ENCODE results near the gene RNF180. TPM values are rescaled to one million over a fixed set of nuclear protein-coding genes. Genes with fewer than 3 reads are reported as not detected.

RNF180 gene, protein sequence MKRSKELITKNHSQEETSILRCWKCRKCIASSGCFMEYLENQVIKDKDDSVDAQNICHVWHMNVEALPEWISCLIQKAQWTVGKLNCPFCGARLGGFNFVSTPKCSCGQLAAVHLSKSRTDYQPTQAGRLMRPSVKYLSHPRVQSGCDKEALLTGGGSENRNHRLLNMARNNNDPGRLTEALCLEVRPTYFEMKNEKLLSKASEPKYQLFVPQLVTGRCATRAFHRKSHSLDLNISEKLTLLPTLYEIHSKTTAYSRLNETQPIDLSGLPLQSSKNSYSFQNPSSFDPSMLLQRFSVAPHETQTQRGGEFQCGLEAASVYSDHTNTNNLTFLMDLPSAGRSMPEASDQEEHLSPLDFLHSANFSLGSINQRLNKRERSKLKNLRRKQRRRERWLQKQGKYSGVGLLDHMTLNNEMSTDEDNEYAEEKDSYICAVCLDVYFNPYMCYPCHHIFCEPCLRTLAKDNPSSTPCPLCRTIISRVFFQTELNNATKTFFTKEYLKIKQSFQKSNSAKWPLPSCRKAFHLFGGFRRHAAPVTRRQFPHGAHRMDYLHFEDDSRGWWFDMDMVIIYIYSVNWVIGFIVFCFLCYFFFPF
- polyA plus RNA-seq (2013, experiment 1 of 2) = 1.5 TPM
- 1.8 TPM for polyA plus RNA-seq (2013, experiment 2 of 2)

DNA sequence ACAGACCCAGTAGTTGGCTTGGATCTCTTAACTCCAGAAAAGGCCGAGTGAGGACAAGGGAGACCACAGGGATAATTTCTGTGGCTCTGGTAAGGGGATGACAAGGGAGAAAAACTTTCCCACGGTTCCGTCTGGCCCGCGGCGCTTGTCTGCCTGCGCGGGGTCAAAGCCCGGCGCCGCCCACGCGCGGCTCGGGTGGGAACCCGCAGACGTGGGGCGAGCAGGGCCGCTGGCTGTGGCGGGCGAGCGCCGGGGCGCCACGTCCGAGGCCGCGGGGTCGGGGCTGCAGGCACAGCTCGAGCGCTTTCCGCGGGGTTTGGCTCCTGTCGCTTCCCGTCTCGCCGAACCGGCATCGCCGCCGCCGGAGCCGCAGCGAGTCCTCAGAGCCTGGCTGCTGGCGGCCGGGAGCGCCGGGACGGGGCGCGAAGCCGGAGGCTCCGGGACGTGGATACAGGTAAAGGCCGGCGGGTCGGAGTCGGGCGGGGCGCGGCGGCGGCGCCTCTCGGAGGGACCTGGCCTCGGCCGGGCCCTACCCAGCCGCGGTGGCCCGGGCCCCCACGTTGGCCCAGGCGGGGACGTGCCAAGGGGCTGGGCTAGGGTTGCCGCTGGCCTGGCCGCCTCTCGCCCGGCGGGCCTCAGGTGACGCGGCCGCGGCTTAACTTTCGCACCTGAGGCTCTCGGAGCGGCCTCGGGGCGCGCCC, at the start of gene RNF180:
Gene RNF180, plus strand, starts transcription at position 344 of the 701 bp plus-strand sequence. CDS start 34,965 bp downstream, outside the sequence.
- peak within 1 kb of the TSS; percentile 29 for H3K4me3 ChIP-seq (ENCODE audit: low read length)
- H4K8ac ChIP-seq (ENCODE audit: low read depth, low read length) = peak within 1 kb of the TSS; percentile 82
- H3K79me1 ChIP-seq (ENCODE audit: low read length) = no peaks in the 10 kb centered on the region
- peak within 1 kb of the TSS; percentile 72 for H3K4me2 ChIP-seq (ENCODE audit: low read length)
- WGBS (ENCODE audit: extremely low coverage, insufficient coverage, low lambda C conversion rate) = no CpG with 5 or more reads among the region's 88 CpGs
- H4K5ac ChIP-seq (ENCODE audit: low read length) = no peak within 1 kb of the TSS
- peak within 1 kb of the TSS; percentile 85 for H3K18ac ChIP-seq (ENCODE audit: low read length)
- H3K9ac ChIP-seq (ENCODE audit: low read length) = peak within 1 kb of the TSS; percentile 79
- H2BK15ac ChIP-seq (replicated peaks; ENCODE audit: low read depth) = no peak within 1 kb of the TSS
- H2BK5ac ChIP-seq (ENCODE audit: low read length) = no peak within 1 kb of the TSS
- no peaks in the 10 kb centered on the region for H3K36me3 ChIP-seq (ENCODE audit: control insufficient read depth, insufficient read depth, low read length)
- peak; percentile 72 for DNase-seq
- H3K4me1 ChIP-seq (ENCODE audit: control insufficient read depth, low read depth, low read length) = no peaks in the 10 kb centered on the region
- H2AK5ac ChIP-seq (ENCODE audit: low read length) = no peak within 1 kb of the TSS
- no peaks in the 10 kb centered on the region for H3K79me2 ChIP-seq (ENCODE audit: control insufficient read depth, insufficient read depth, low read length)
- peak within 1 kb of the TSS; percentile 86 for H3K56ac ChIP-seq (ENCODE audit: low read length)
- no peak within 1 kb of the TSS for H2BK120ac ChIP-seq (ENCODE audit: low read depth, low read length)
- H3K27ac ChIP-seq (ENCODE audit: low read depth, low read length) = no peak within 1 kb of the TSS
- peak within 1 kb of the TSS; percentile 67 for H3K23ac ChIP-seq (ENCODE audit: low read length)
- H3K27me3 ChIP-seq (ENCODE audit: insufficient read depth, low read length, poor library complexity) = no peaks in the 10 kb centered on the region
- peak within 1 kb of the TSS; percentile 48 for H3K4ac ChIP-seq (ENCODE audit: low read depth, low read length)

DNA sequence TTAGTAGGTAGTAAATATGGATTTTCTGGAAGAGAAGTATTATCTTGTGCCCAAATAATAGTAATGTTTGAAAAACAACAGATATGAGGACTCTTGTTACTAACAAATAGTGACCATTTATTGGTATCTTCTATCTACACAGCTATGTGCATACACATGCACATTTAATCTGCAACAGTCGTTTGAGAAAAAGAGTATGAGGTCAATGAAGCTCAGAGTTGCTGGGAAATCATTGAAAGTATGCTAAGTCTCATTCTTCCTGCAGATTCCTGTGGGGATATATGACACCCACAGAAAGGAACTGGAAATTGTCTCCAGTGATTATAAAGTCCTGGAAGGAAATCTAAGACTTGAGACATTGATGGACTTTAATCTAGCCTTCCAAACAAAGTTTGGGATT, 40.1 kb upstream of the RNF180 start:
- no peak overlapping the region for H2BK5ac ChIP-seq (ENCODE audit: low read length)
- no peak overlapping the region for H3K9ac ChIP-seq (ENCODE audit: low read length)
- no peak overlapping the region for H3K18ac ChIP-seq (ENCODE audit: low read length)
- H2BK120ac ChIP-seq (ENCODE audit: low read depth, low read length) = no peak overlapping the region
- H4K5ac ChIP-seq (ENCODE audit: low read length) = no peak overlapping the region
- H3K79me2 ChIP-seq (ENCODE audit: control insufficient read depth, insufficient read depth, low read length) = no peaks in the 10 kb centered on the region
- H2BK15ac ChIP-seq (replicated peaks; ENCODE audit: low read depth) = no peak overlapping the region
- no peak overlapping the region for H3K4ac ChIP-seq (ENCODE audit: low read depth, low read length)
- H3K23ac ChIP-seq (ENCODE audit: low read length) = no peak overlapping the region
- H3K4me1 ChIP-seq (ENCODE audit: control insufficient read depth, low read depth, low read length) = no peaks in the 10 kb centered on the region
- no peaks in the 10 kb centered on the region for H3K36me3 ChIP-seq (ENCODE audit: control insufficient read depth, insufficient read depth, low read length)
- H2AK5ac ChIP-seq (ENCODE audit: low read length) = no peak overlapping the region
- H3K27me3 ChIP-seq (ENCODE audit: insufficient read depth, low read length, poor library complexity) = no peaks in the 10 kb centered on the region
- no peak overlapping the region for H3K56ac ChIP-seq (ENCODE audit: low read length)
- no peak overlapping the region for H3K27ac ChIP-seq (ENCODE audit: low read depth, low read length)
- H3K79me1 ChIP-seq (ENCODE audit: low read length) = no peaks in the 10 kb centered on the region
- H3K4me2 ChIP-seq (ENCODE audit: low read length) = no peak overlapping the region
- WGBS (ENCODE audit: extremely low coverage, insufficient coverage, low lambda C conversion rate) = no CpG with 5 or more reads among the region's 1 CpG
- no peak overlapping the region for H4K8ac ChIP-seq (ENCODE audit: low read depth, low read length)
- no peak for DNase-seq
- no peak overlapping the region for H3K4me3 ChIP-seq (ENCODE audit: low read length)

DNA sequence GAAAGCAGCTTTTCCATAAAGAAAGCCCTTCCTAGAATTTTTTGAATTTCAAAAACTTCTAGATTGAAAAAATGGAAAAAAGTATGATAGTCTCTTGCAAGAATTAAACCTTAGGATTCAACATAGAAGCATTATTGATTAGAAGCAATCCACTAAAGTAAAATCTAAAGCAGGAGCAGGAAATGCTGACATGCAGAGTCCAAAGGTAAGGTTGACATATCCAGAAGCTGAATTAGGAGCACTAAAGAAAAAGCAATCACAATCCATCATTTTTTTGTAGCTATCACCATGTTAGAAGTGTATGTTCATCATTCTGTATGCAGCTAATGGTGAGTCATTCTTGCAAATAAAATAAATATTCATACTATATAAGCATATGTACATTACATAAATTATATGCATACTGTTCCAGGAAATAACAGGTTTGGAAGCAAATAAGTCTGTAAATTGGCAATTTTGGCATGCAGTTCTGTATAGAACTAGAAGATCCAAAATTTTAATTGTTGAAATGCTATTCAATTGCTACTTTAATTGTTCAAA, 39.4 kb upstream of the RNF180 start:
- H3K27ac ChIP-seq (ENCODE audit: low read depth, low read length) = no peak overlapping the region

DNA sequence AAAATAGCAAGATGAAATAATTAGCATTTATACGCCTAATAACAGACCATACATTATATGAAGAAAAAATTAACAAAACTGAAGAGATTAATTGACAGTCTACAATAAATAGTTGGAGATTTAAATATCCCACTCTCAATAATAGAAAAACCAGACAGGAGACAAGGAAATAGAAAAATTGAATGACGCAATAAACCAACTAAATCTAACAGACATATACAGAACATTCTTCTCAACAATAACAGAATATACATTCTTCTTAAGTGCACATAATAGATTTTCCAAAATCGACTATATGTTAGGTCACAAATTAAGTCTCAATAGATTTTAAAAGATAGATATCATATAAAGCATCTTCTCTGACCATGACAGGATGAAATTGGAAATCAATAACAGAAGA, 25.6 kb upstream of the RNF180 start:
- H3K9ac ChIP-seq (ENCODE audit: low read length) = no peak overlapping the region
- H4K5ac ChIP-seq (ENCODE audit: low read length) = no peak overlapping the region
- H3K23ac ChIP-seq (ENCODE audit: low read length) = no peak overlapping the region
- WGBS (ENCODE audit: extremely low coverage, insufficient coverage, low lambda C conversion rate) = no CpG with 5 or more reads among the region's 3 CpGs
- DNase-seq = no peak
- H3K56ac ChIP-seq (ENCODE audit: low read length) = no peak overlapping the region
- no peak overlapping the region for H2BK15ac ChIP-seq (replicated peaks; ENCODE audit: low read depth)
- no peak overlapping the region for H3K4ac ChIP-seq (ENCODE audit: low read depth, low read length)
- no peaks in the 10 kb centered on the region for H3K36me3 ChIP-seq (ENCODE audit: control insufficient read depth, insufficient read depth, low read length)
- H2AK5ac ChIP-seq (ENCODE audit: low read length) = no peak overlapping the region
- H3K18ac ChIP-seq (ENCODE audit: low read length) = no peak overlapping the region
- H4K8ac ChIP-seq (ENCODE audit: low read depth, low read length) = no peak overlapping the region
- no peaks in the 10 kb centered on the region for H3K79me2 ChIP-seq (ENCODE audit: control insufficient read depth, insufficient read depth, low read length)
- no peak overlapping the region for H3K27ac ChIP-seq (ENCODE audit: low read depth, low read length)
- no peaks in the 10 kb centered on the region for H3K79me1 ChIP-seq (ENCODE audit: low read length)
- no peaks in the 10 kb centered on the region for H3K27me3 ChIP-seq (ENCODE audit: insufficient read depth, low read length, poor library complexity)
- H3K4me3 ChIP-seq (ENCODE audit: low read length) = no peak overlapping the region
- H3K4me2 ChIP-seq (ENCODE audit: low read length) = no peak overlapping the region
- no peak overlapping the region for H2BK5ac ChIP-seq (ENCODE audit: low read length)
- H3K4me1 ChIP-seq (ENCODE audit: control insufficient read depth, low read depth, low read length) = no peaks in the 10 kb centered on the region
- no peak overlapping the region for H2BK120ac ChIP-seq (ENCODE audit: low read depth, low read length)

More for the DNA sequence above, 39.4 kb upstream of the RNF180 start:
- DNase-seq = no peak
- Histone ChIP-seq H3K23ac (ENCODE audit: low read length) (no peak overlapping the region), H3K36me3 (ENCODE audit: control insufficient read depth, insufficient read depth, low read length) (no peaks in the 10 kb centered on the region), H3K4me2 (ENCODE audit: low read length) (no peak overlapping the region), H3K56ac (ENCODE audit: low read length) (no peak overlapping the region), H3K4me1 (ENCODE audit: control insufficient read depth, low read depth, low read length) (no peaks in the 10 kb centered on the region), H3K79me1 (ENCODE audit: low read length) (no peaks in the 10 kb centered on the region), H3K4ac (ENCODE audit: low read depth, low read length) (no peak overlapping the region), H2BK5ac (ENCODE audit: low read length) (no peak overlapping the region), H2BK120ac (ENCODE audit: low read depth, low read length) (no peak overlapping the region), H3K27me3 (ENCODE audit: insufficient read depth, low read length, poor library complexity) (no peaks in the 10 kb centered on the region), H3K79me2 (ENCODE audit: control insufficient read depth, insufficient read depth, low read length) (no peaks in the 10 kb centered on the region), H4K5ac (ENCODE audit: low read length) (no peak overlapping the region), H3K9ac (ENCODE audit: low read length) (no peak overlapping the region), H3K18ac (ENCODE audit: low read length) (no peak overlapping the region), H4K8ac (ENCODE audit: low read depth, low read length) (no peak overlapping the region), H2AK5ac (ENCODE audit: low read length) (no peak overlapping the region), H3K4me3 (ENCODE audit: low read length) (no peak overlapping the region), H2BK15ac (replicated peaks; ENCODE audit: low read depth) (no peak overlapping the region)

DNA sequence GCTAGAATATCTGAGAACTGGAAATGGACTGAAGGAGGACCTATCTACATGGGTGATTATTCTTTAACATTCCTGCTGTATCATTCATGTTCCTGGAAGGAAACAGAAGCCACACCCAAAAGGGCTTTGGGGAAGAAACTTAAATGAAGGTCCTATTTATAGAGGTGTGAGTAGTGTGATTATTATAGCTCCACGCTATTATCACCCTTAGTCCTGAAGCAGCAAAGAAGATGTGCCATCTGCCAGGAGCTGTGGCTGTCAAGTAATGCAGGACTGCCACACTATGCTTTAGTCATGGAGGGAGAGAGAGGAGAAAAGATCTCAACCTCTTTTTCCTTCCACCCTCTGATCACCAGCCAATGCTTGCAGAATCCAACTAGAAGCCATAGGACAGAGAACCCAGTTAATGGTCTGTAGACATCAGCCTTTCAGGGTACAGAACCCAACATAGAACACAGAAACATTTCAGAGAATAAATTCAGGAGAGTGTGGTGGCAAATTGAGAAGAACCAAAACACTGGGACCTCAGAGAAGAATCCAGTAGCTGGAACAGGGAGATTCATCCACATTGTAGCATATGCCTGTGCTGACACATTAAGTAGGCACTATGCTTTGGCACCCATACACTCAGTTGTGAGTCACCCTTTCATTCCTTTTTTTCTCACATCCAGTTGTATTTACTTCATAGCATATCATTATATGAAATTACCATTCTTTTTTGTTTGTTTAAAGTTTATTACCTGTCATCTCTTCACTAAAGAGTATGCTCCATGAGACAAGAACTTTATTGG, 21.0 kb upstream of the RNF180 start:
- Histone ChIP-seq H3K36me3 (ENCODE audit: control insufficient read depth, insufficient read depth, low read length) (no peaks in the 10 kb centered on the region), H3K4ac (ENCODE audit: low read depth, low read length) (no peak overlapping the region), H3K23ac (ENCODE audit: low read length) (no peak overlapping the region), H2BK15ac (replicated peaks; ENCODE audit: low read depth) (no peak overlapping the region), H2BK5ac (ENCODE audit: low read length) (no peak overlapping the region), H3K18ac (ENCODE audit: low read length) (no peak overlapping the region), H3K27me3 (ENCODE audit: insufficient read depth, low read length, poor library complexity) (no peaks in the 10 kb centered on the region), H3K4me1 (ENCODE audit: control insufficient read depth, low read depth, low read length) (peaks cover 1% of the 10 kb centered on the region), H3K79me2 (ENCODE audit: control insufficient read depth, insufficient read depth, low read length) (no peaks in the 10 kb centered on the region), H4K5ac (ENCODE audit: low read length) (no peak overlapping the region), H3K9ac (ENCODE audit: low read length) (no peak overlapping the region), H2AK5ac (ENCODE audit: low read length) (no peak overlapping the region), H2BK120ac (ENCODE audit: low read depth, low read length) (no peak overlapping the region), H3K4me3 (ENCODE audit: low read length) (no peak overlapping the region), H4K8ac (ENCODE audit: low read depth, low read length) (no peak overlapping the region), H3K56ac (ENCODE audit: low read length) (no peak overlapping the region), H3K79me1 (ENCODE audit: low read length) (no peaks in the 10 kb centered on the region), H3K27ac (ENCODE audit: low read depth, low read length) (no peak overlapping the region), H3K4me2 (ENCODE audit: low read length) (no peak overlapping the region)
- WGBS (ENCODE audit: extremely low coverage, insufficient coverage, low lambda C conversion rate) = no CpG with 5 or more reads among the region's 1 CpG
- no peak for DNase-seq
